ENCODE data around the gene ZCCHC14. TPM values are rescaled to one million over a fixed set of nuclear protein-coding genes. Genes with fewer than 3 reads are reported as not detected.

ZCCHC14 gene
- total RNA-seq, 1 donor from 2014 or later = 16.6 TPM

DNA sequence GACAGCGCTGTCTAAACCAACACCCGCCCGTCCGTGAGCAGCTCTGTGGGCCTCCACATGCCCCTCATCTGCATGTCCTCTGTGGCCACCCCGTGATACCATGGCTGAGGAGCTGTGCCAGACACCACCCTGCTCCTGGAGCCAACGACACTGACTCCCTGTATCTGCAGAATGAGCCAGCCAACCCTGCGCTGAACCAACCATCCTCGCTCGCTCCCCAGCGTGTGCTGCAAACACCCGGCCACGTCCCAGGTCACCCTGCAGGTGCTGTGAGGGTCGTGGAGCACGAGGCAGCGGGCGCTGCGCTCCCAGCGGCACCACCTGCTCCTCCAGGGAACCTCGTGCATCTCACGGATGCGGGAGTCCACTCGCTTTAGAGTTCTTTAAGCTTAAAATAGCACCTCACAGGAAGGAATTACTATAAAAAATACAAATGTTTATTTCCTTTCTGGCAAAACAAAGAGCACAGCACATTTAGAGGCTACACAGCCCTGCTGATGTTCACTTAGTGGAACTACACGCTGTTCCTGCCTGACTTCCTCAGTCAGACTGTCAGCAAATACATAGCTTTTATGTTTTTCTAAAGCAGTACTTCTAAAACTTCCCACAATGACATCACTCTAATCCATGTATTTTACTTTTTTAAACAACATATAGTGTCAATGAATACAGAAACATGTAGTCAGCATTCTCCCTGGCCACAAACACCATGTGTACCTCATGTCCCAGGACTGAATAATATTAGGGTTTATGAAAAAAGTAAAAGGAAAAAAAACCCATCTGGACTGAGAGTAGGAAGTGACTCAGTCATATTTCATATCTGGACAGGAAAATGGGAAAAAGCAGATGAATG, 57.2 kb downstream of the ZCCHC14 start:
- DNase-seq (ENCODE audit: low spot score) = no peak

DNA sequence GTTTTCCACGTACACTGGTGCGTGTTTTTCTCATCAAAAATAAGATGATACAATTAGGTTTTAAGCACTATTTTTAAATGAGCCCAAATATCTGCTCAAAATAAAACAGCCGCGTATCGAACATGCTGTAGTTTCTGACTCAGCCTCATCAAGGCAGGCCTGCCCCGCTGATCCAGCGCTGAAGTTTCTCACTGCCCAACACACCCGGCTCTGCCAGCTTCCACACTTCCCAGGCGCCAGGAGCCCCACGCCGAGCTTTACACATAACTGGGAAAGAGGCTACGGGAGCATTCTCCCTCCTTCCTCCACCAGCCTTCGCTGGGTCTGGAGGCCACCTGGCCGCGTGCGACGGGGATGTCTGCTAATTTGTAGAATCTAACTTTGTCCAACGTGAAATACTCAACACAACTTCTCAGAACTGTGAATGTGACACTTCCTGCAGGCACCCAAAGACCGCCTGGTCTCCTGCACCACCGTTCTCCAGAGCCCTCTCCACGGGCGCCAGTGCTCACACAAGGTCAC, 58.6 kb downstream of the ZCCHC14 start:
- DNase-seq (ENCODE audit: low spot score) = no peak

DNA sequence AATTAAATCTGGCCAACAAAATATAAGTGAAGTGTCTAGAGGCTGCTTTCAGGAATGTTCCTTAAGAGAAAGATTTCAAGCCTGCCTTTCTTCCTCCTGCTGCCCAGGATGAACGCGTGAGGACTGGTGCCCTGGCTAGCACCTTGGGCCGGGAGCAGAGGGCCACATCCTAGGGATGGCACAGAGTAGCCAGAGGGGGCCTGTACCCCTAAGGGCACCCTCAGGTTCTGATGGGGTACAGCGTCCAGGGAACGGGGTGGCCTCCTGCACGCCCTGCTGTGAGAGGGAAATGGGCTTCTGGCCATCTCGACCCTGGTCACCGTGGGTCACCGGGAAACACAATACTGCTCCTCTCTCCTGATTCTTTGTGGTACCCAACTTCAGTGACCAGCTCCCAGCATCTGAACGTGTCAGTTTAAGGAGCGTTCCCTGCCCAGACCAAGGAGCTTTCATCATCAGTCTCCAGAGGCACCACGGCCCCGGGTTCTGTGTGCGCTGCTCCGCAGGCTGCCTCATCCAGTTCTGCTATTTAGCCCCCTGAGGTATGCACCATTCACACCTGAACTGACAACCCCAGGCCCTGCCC, 60.4 kb downstream of the ZCCHC14 start:
- no peak for DNase-seq (ENCODE audit: low spot score)

DNA sequence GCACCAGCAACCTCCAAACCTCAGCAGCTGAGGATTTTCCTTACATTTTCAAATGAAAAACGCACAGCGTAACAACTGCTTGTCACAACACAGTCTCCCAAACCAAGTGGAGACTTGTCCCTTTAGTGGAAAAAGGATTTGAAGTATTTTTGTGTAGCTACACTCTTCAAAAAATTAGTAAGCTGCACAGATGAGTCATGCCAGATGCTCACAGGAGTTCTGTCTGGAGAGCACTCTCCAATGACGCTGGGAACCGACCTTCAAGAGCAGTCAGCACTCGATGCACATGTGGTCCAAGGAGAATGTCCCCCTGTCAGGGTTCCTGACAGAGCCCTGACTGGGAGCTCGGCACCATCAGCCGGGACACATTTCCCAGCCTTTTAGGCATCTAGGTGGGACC, 60.9 kb downstream of the ZCCHC14 start:
- no peak for DNase-seq (ENCODE audit: low spot score)

DNA sequence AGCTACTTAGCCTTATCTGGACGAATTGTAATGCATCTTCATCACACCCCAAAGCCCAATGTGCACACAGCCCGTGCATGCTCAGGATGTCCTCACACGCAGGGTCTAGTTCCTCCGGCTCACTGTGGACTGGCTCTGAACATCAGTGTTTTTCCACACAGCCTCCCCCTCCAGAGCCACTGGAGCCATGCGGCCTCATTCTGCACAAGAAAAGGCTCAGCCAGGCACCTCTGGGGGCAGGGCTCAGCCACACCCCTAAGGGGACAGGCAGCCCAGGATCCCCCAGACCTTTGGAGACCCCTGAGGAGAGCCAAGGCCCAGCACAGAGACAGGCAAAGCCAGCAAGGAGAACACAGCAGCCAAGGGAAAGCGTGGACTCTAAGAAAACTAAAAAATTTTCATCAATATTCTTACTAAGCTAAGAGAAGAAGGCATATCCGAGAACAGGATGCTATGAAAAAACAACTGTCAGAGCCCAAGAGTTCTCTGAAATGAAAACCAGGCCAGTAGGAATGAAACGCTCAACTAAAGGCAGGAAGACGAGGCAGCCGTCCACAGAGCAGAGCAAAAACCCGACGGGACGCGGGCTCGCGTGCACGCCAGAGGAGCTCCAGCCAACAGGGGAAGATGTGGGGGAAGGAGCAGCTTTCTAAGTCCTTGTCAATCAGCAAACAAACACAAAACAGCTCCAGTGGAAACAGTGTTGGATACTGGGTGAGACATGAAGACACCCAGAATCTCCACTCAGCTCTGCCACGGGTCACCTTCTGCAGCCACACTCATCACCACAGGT, 66.2 kb downstream of the ZCCHC14 start:
- DNase-seq (ENCODE audit: low spot score) = peak; percentile 82

DNA sequence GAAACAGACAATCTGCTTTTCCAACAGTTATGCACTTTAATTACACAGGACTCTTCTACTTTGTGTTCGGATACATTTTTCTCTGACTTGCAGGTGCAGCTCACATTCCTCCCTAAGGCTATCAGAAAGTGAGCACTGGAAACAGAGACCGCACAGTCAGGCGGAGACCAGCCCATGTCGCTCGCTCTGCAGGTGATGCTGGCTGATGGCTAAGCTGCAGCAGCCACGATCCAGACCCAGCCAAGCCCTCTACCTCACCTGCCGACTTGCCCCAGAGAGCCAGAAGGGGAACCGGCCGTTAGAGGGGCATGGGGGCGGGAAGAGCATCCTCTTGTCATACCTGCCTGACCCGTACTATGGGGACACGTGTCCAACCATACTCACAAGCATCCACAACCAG, 66.9 kb downstream of the ZCCHC14 start:
- peak; percentile 73 for DNase-seq (ENCODE audit: low spot score)

DNA sequence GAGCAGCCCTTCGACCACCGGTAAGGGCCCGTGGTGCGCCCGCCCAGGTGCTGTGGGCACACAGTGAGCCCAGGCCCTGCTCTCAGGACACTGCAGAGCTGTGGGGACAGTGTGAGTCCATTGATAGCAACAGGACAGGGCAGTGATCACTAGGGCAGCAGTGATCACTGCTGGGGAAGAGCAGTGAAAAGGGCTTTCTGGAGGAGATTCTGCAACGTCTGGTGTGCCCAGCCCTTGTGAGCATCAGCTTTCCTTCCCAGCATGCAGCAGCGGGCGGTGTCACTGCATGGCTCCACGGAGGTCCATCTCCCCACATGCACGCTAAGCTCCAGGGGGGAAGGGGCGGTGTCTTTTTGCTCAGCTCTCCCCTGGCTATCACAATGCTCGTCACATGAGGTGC, 68.6 kb downstream of the ZCCHC14 start:
- DNase-seq (ENCODE audit: low spot score) = peak; percentile 81

DNA sequence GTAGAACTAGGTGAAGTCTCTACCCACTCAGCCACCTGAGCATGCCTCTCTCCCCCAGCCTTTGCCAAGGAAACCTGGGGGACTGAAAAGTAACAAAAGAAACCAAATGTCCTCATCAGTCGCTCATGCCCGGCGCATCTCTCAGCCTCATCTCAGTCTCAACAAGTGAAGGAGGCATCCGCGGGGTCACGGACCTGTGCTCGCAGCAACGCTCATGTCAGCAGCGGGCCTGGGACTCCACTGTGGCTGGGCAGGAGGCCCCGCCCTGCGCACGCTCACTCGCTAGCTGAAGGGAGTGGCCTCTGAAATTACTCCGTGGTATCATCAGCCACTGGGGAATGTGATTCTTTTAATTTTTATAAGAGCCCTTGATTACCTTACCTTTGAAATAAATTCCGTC, 69.4 kb downstream of the ZCCHC14 start:
- no peak for DNase-seq (ENCODE audit: low spot score)

DNA sequence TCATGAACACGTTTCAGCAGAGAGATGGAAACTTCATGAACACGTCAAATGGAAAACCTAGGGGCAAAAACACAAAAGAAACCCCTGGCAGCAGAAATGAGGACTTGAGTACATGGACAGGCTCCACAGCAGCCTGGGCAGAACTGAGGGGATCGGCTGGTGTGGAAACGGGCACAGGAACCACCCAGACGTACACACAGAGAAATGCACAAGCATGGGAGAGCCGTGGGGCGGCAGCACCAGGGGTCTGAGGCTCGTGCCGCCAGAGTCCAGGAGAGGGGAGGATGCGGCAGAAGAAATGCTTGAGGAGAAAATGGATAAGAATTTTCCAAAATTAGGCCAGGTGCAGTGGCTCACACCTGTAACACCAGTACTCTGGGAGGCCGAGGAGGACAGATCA, 70.7 kb downstream of the ZCCHC14 start:
- no peak for DNase-seq (ENCODE audit: low spot score)

DNA sequence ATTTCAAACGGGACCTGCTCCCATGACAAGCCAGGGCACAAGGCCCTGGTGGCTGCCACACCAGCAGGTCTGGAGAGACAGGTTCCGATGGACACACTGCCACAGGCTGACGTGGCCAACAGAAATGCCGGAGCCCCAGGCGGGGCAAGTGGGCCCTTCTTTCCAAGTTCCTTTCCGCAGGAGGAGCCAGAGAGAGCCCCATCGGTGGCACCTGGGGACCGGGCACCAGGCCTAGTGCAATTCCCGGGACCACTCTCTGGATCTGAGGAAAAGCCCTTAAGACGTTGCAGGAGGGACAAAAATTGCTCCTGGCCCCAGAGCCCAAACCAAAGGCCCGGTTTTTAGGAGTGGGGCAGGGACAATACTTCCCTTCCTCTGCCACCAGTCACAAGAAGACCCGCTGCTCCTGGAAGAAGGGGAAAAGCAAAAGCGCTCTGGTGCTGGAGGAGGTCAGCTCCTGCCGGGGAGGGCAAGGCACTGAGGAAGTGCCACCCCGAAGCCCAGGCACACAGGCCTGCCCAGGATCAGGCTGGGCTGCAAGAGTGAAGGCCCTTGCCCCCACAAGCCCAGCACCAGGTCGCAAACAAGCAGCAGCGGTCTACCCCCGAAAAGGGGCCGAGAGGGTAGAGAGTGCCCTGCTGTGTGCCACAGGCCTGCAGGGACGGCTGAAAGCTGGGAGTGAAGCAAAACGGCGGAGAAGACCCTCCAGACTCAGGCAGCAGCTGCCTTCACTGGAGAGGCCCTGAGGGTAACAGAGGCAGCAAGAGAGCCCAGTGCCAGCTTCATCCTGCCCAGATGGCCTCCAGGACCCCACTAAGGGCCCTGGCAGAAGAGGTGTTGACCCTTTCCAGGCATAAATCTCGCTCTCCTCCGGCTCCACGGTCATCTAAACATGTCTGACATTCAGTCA, 71.6 kb downstream of the ZCCHC14 start:
- DNase-seq (ENCODE audit: low spot score) = no peak

DNA sequence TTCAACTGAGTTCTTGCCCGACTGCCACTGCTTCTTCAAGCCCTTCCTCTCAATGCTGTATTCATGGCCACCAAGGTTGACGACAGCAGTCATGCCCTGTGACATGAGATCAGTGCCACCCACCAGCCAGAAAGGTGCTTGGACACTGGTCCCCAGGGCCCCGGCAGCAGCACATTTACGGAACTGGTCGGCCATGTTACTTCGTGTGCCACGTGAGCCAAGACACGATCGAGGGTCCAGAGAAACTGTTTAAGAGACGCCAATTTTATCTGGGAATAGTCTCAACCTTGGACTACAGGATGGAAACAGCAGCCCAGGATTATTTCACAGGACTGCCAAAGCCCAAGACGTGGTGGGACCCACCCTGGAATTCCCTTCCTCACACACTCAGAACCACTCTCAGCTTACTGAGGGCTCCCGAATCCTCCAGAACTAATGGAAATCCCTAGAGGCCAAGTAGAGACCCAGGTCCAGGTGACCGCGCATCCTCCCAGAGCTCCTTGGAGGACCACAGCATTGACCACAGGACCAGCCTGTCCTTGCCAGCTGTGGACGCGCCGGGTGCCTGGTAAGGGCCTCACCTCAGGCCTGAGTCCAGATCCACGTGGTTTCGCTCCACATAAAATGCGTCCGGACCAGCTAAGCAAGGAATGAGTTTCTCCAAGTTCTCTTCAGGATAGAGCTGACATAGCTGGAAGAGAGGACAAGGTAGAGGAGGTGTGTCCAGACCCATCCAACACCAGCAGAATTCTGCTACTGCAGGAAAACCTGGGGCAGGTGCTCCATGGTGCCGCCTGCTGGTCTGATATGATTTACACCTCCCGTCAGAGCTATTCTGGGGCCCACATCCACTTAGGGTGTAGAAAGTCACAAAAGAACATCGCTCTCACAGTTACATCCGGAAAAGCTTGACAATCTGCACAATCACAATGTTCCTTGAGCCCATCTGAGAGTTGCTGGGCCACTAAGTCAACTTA, 72.5 kb downstream of the ZCCHC14 start:
- DNase-seq (ENCODE audit: low spot score) = no peak

DNA sequence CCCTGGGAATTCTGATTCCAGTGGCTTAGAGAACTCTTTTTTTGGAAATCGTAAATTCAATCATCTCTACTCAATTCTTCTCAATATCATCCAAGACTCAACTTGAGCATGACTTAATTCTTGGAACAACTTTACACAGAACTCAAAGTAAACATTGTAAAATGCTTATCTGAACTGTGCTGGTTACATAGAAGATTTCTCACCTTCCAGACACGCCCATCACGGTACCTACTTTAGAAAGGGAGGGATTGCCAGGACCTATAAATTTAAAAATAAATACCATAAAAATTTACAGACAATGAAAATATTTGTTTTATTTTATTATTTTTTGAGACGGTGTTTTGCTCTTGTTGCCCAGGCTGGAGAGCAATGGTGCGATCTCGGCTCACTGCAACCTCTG, 74.2 kb downstream of the ZCCHC14 start:
- no peak for DNase-seq (ENCODE audit: low spot score)

DNA sequence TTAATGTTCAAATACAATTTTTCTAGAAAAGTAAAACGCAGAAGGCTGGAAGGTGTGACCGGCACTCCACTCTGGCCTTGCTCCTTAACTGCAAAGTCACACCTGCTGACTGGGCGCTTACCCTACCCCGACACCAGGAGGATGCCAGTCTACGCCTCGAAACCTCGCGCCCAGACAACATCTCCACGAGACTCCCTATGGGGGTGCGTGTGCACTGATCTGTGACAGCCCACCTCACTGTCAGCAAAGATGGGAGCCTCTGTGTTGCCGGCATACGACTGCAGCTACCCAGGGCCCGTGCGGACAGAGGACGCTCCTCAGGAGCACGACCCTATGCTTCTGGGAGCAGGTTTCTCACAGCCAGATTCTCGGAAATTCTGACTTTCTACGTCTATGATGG, 74.6 kb downstream of the ZCCHC14 start:
- DNase-seq (ENCODE audit: low spot score) = no peak

DNA sequence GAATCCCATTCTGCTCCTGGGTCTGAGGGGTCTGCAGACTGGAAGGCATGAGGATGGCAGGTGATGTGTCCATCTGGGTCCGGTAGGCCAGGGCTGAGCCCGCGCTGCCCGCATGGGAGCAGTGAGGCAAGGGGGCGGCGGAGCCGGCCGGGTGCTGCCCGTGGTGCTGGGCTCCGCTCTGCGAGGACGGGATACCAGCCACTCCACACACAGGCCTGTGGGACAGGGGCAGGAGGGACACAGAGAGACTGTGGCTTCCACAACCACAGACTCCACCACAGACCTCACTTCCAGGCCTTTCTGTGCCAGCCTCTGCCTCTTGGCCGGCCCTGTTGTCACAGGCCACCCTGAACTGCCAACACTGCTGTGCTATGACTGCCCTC, 75.3 kb downstream of the ZCCHC14 start:
- DNase-seq (ENCODE audit: low spot score) = no peak

DNA sequence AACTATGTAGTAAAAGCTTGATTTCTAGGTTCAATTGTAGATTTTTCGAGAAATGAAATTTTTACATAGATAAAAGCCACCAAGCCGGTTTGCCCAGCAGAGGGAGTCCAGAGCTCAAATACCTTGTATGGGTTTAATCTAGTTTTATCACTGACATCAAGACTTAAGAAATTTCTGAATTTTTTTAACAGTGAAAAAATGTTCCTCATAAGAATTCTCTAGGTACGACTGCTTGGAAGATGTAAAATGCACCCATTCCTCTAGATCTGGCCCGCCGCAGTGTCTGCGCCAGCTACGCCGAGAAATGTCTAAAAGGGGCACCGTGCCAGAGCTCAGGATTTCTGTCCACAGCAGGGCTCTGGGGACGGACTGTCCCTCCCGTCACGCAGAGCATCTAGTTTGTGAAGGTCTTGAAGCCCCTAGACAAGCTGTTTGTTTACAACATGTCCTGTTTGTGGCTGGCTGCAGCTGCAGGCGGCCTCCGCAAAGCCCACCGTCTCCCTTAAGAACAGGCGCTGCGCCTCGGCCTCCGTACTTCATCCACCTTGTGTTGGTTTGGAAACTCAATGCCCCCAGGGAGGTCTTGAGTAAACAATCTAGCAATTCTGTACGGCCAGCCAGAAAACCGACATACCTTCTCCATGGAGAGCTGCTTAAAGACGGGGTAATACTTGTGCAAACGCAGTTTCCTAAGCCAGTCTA, 75.8 kb downstream of the ZCCHC14 start:
- DNase-seq (ENCODE audit: low spot score) = no peak

DNA sequence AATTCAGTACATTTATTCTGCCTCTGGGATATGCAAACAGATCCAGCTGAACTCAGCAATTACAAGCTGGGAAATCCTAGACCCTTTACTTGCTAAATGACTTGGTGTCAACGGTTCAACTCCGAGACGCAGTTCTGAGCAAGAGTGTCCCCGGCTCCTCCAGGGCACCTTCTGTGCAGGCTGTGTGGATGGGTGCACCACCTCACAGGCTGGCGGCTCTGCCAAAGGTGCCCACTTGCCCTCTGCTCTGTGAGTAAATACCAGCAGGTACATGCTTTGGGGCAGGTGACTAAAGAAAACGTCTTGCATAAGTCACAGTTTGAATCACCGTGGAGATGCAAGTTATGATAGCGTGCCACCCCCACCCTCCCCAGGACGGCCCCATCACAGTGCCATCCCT, 77.4 kb downstream of the ZCCHC14 start:
- DNase-seq (ENCODE audit: low spot score) = no peak

DNA sequence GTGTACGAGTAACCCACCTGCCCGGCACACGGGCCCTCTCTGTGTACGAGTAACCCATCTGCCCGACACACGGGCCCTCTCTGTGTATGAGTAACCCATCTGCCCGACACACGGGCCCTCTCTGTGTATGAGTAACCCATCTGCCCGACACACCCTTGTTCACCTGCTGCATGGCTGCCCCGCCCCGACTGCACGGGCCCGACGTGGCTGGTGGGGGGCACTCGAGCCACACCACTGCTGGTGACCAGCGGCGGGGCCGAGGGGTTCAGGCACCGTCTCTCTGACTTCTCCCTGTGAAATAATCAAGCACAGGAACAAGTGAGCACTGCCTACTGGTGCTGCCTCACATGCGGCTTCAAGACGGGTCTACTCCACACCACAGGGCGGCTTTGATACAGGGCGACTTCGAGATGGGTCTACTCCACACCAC, 78.6 kb downstream of the ZCCHC14 start:
- no peak for DNase-seq (ENCODE audit: low spot score)

DNA sequence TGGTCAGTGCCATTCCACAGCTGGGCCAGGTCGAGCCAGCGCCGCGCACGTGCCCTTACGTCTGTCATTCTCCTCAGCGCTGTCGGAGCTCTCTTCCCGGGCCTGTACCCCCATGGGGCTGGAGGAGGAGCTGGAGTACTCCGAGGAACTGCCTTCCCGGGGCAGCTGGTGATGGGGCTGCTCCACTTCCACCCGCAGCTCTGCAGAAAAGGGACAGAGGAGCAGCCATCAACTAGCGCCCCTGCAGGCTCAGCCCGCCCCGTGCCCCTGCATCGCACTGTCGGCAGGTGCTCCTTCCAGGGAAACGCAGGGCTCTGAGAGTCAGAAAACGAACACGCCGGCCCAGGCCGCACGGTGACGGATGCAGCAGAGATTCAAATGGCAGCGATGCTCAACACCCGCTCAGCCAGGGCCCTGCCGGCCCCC, 79.8 kb downstream of the ZCCHC14 start:
- peak; percentile 87 for DNase-seq (ENCODE audit: low spot score)
